GM13976 (cell line): ENCODE results near the gene FAR1.
"Not testable (repeated sequence)": the region's sequence is repeated elsewhere in the genome, so short reads cannot be mapped to it uniquely, and the experiment has no call there.

Source experiments
- DNase-seq: peaks from one replicate; pipeline ENCODE4 v3.0.0; 2012; ENCODE audit warnings: low spot score
- in situ Hi-C: fragments of 300-500 bp; cut with MboI; formaldehyde crosslinking; loops from one replicate; pipeline ENCODE4 v1.12.0; 2022; ENCODE audit warnings: low sequenced_read_pairs, mixed read lengths, inconsistent platforms; ENCODE audit not compliant: unreplicated experiment
- TF ChIP-seq, protein P1 (sequence below): IDR thresholded peaks from 2 replicates; pipeline ENCODE4 v1.5.1; 2012; ENCODE audit warnings: borderline replicate concordance, mild to moderate bottlenecking; ENCODE audit not compliant: insufficient read depth; ENCODE audit errors: extremely low read depth, missing control alignments, control extremely low read depth

Gene FAR1

DNA sequence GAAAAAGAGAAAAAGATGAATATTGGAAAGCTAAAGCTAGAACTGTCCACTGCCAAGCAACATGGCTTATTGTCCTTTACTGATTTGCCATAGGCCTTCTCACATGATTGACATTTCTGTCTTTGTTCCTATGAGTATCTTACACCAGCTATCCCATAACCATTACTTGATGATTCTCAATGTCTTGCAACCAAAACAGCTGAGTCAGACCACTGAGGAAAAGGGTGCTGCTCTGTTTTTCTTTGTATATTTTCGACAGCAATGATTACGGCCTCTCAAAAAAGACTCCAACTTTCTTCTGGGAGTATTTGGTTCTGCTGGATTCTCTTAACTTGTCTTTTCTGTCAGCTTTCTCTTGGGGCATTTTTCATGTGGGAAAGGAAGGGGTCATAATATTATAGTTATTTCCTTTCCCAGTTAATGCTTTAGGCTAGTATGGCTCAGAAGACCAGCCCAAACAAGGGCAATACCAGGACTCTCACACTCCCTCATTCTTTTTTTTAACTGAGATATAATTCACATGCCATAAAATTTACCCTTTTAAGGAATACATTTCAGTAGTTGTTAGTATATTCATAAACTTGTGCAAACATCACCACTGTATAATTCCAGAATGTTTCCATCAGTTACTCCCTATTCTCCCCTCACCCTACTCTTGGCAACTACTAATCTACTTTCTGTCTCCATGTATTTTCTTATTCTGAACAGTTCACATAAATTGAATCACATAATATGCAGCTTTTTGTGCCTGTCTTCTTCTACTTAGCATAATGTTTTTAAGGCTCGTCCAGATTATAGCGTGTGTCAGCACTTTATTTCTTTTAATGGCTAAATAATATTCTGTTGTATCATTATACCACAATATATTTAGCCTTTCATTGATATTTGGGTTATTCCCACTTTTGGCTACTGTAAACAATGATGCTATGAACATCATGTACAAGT is 31.1 kb upstream of the FAR1 start:
- TF ChIP-seq, protein P1, sequence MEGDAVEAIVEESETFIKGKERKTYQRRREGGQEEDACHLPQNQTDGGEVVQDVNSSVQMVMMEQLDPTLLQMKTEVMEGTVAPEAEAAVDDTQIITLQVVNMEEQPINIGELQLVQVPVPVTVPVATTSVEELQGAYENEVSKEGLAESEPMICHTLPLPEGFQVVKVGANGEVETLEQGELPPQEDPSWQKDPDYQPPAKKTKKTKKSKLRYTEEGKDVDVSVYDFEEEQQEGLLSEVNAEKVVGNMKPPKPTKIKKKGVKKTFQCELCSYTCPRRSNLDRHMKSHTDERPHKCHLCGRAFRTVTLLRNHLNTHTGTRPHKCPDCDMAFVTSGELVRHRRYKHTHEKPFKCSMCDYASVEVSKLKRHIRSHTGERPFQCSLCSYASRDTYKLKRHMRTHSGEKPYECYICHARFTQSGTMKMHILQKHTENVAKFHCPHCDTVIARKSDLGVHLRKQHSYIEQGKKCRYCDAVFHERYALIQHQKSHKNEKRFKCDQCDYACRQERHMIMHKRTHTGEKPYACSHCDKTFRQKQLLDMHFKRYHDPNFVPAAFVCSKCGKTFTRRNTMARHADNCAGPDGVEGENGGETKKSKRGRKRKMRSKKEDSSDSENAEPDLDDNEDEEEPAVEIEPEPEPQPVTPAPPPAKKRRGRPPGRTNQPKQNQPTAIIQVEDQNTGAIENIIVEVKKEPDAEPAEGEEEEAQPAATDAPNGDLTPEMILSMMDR = no peak
- DNase-seq = no peak
- in situ Hi-C loops = no loop called here

DNA sequence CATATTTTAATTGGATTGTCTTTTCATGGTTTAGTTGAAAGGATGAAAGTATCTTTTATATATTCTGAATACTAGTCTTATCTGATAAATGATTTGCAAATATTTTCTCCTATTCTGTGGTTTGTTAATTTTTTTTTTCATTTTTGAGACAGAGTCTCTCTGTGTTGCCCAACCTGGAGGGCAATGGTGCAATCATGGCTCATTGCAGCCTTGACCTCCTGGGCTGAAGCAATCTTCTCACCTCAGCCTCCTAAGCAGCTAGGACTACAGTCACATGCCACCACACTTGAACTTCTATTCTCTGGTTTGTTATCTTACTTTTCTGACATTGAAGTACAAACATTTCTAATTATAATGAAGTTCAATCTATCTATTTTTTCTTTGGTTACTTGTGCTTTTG is 30.0 kb upstream of the FAR1 start:
- in situ Hi-C loops = no loop called here
- DNase-seq = no peak
- TF ChIP-seq, protein P1 = no peak

DNA sequence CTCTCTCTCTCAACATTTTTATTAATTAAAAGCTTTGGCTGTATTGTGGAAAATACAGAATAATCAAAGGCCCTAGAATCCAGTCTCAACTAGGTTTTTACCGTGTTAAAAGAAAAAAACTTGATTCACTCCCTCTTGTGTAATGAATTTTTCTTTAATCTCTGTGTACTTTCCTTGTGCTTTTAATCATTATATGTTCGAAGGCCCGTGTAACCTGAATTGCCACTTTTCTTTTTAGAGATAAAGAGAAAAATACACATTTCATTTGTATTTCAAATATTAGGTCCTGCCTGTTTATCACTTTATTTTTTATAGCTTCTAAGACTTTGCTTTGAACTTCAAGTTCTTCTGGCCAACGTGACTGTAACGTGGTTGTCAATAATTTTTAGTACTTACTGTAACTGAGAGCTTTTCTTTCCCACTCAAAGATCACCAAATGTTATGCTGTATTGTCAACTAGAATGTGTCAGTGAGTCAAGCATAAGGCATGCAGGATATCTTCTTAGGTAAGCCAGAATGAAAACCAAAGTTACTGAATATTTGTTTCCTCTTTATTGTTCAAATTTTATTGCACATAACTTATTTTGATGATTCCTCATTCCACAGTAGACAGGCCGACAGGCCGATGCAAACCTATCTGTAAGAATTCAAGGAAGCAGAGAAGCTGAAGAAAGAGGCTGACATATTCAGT is 23.3 kb upstream of the FAR1 start:
- in situ Hi-C loops = no loop called here
- DNase-seq = no peak
- TF ChIP-seq, protein P1 = no peak

DNA sequence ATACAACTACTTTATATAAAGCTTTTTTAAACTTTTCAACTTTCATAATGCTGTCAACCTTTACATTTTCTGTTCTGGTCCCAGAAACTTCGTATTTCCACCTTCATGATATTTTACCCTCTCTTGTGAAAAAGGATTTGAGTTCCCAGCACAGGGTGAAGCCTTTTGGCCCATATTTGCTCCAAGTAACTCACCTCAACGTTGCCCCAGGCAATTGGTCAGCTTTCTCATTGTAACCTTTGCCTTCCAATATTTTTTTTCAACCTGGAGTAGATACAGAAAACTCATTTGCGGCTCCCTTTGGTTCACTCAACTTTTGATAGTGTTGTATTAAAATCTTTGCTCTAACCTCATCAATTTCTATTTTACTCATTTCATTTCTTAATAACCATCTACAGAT is 21.1 kb upstream of the FAR1 start:
- DNase-seq = no peak
- TF ChIP-seq, protein P1 = no peak
- in situ Hi-C loops = no loop called here

DNA sequence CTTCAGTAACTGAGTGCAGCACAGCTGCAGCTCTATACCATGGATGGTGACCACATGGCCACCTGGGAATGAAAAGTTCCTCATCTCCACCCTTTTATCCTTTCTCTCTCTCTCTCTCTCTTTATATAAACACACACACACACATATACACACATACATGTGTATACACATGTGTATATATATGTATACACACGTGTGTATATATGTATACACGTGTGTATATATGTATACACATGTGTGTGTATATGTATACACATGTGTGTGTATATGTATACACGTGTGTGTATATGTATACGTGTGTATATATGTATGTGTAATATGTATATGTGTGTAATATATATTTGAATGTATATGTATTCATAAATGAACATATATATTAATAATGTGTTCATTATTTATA is 18.8 kb upstream of the FAR1 start:
- DNase-seq = no peak
- TF ChIP-seq, protein P1 = no peak
- in situ Hi-C loops = no loop called here

DNA sequence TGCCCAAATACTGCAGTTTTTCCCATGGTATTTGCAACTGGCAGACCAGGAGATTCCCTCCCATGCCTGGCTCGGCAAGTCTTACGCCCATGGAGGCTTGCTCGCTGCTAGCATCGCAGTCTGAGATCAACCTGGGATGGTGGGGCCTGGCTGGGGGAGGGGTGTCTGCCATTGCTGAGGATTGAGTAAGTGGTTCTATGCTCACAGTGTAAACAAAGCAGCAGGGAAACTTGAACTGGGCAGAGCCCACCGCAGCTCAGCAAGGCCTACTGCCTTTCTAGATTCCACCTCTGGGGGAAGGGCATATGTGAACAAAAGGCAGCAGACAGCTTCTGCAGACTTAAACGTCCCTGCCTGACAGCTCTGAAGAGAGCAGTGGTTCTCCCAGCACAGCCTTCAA is 17.0 kb upstream of the FAR1 start:
- in situ Hi-C loops, DNase-seq: not testable (repeated sequence)

DNA sequence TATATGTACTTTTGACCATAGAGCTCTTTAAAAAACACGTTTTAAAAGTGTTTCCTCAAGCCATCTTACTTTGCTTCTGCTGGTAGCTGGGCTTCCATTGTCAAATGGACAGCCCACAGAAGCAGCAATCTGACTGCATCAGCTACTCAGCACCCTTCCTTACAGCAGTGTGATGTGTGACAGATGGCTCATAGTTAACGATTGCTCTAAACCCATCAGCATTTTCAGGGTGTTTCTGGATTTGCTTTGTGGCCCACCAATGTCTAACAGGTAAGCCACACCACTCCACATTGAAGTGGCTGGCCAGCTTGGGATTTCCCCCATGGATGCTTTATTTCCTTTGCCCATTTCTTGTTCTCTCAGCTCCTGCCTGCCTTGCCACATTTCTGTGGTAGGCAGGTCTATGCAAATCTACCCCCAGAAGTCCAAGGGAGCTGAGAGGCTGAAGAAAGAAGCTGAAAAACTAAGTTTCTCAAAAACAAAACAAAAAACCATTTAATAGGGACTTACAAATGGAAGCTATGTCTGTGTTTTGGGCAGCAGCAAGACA is 7.3 kb upstream of the FAR1 start:
- TF ChIP-seq, protein P1 = no peak
- no peak for DNase-seq
- in situ Hi-C loops = no loop called here
